H9 (cell line): ENCODE measurements around the gene SRSF4. TPM values are rescaled to one million over a fixed set of nuclear protein-coding genes. Genes with fewer than 3 reads are reported as not detected.

Source experiments
- DNase-seq: peaks from one replicate; pipeline ENCODE4 v3.0.0-alpha.2; 2017
- H2AFZ ChIP-seq: one replicate; pipeline ENCODE4 v1.6.1; 2013; ENCODE audit warnings: mild to moderate bottlenecking, low read length, control low read depth, moderate library complexity
- H2AK5ac ChIP-seq: 2 replicates; pipeline ENCODE4 v1.6.1; 2013; ENCODE audit warnings: low read length, control low read depth, mixed read lengths; ENCODE audit not compliant: insufficient read length
- H2BK120ac ChIP-seq: one replicate; pipeline ENCODE4 v1.6.1; 2013; ENCODE audit warnings: low read depth, mild to moderate bottlenecking, low read length, control low read depth, inconsistent platforms; ENCODE audit not compliant: poor library complexity, severe bottlenecking
- H2BK12ac ChIP-seq: 2 replicates; pipeline ENCODE4 v1.6.1; 2013; ENCODE audit warnings: low read length, control low read depth, mixed read lengths, low read depth; ENCODE audit not compliant: insufficient read length
- H2BK15ac ChIP-seq: 2 replicates; pipeline ENCODE4 v1.6.1; 2013; ENCODE audit warnings: low read depth, low read length, control low read depth
- H2BK20ac ChIP-seq: one replicate; pipeline ENCODE4 v1.6.1; 2013; ENCODE audit warnings: low read depth, mild to moderate bottlenecking, low read length, control low read depth, inconsistent platforms; ENCODE audit not compliant: poor library complexity, severe bottlenecking
- H2BK5ac ChIP-seq: 2 replicates; pipeline ENCODE4 v1.6.1; 2013; ENCODE audit warnings: low read length, control low read depth, mixed read lengths; ENCODE audit not compliant: insufficient read length
- H3K14ac ChIP-seq: 2 replicates; pipeline ENCODE4 v1.6.1; 2013; ENCODE audit warnings: low read length, control low read depth; ENCODE audit not compliant: insufficient read depth
- H3K18ac ChIP-seq: 2 replicates; pipeline ENCODE4 v1.6.1; 2013; ENCODE audit warnings: low read depth, mild to moderate bottlenecking, mixed read lengths, low read length, control low read depth; ENCODE audit not compliant: insufficient read length
- H3K23ac ChIP-seq: 2 replicates; pipeline ENCODE4 v1.6.1; 2013; ENCODE audit warnings: low read length, control low read depth, mixed read lengths, low read depth; ENCODE audit not compliant: insufficient read length
- H3K23me2 ChIP-seq: 2 replicates; pipeline ENCODE4 v1.6.1; 2013; ENCODE audit warnings: low read depth, mild to moderate bottlenecking, mixed read lengths, low read length, control low read depth; ENCODE audit not compliant: insufficient read length, poor library complexity, severe bottlenecking
- H3K27ac ChIP-seq: 2 replicates; pipeline ENCODE4 v1.5.1; 2013; ENCODE audit warnings: low read length, control low read depth, mixed read lengths, low read depth; ENCODE audit not compliant: insufficient read length
- H3K27me3 ChIP-seq: 2 replicates; pipeline ENCODE4 v1.6.1; 2013; ENCODE audit warnings: low read length, control low read depth, inconsistent platforms; ENCODE audit not compliant: insufficient read depth
- H3K4ac ChIP-seq: 2 replicates; pipeline ENCODE4 v1.6.1; 2013; ENCODE audit warnings: low read depth, mild to moderate bottlenecking, control low read depth, inconsistent platforms, low read length, moderate library complexity
- H3K4me1 ChIP-seq: 2 replicates; pipeline ENCODE4 v1.6.1; 2013; ENCODE audit warnings: low read length, control low read depth, inconsistent platforms; ENCODE audit not compliant: insufficient read depth
- H3K4me2 ChIP-seq: 2 replicates; pipeline ENCODE4 v1.6.1; 2013; ENCODE audit warnings: low read length, control low read depth, mixed read lengths; ENCODE audit not compliant: insufficient read length, insufficient read depth
- H3K56ac ChIP-seq: 2 replicates; pipeline ENCODE4 v1.6.1; 2013; ENCODE audit warnings: low read depth, mild to moderate bottlenecking, mixed read lengths, low read length, control low read depth; ENCODE audit not compliant: insufficient read length
- H3K79me1 ChIP-seq: 2 replicates; pipeline ENCODE4 v1.6.1; 2013; ENCODE audit warnings: low read depth, mild to moderate bottlenecking, moderate library complexity, low read length, control low read depth, inconsistent platforms; ENCODE audit not compliant: insufficient read depth, poor library complexity, severe bottlenecking
- H3K79me2 ChIP-seq: 2 replicates; pipeline ENCODE4 v1.6.1; 2013; ENCODE audit warnings: low read length, control low read depth, inconsistent platforms; ENCODE audit not compliant: insufficient read depth
- H3K9ac ChIP-seq: 2 replicates; pipeline ENCODE4 v1.6.1; 2013; ENCODE audit warnings: low read length, control low read depth, mixed read lengths; ENCODE audit not compliant: insufficient read length; ENCODE audit errors: extremely low read depth
- H3K9me3 ChIP-seq: one replicate; pipeline ENCODE4 v1.6.1; 2013; ENCODE audit warnings: low read depth, low read length, inconsistent platforms; ENCODE audit not compliant: control insufficient read depth
- H3T11ph ChIP-seq: one replicate; pipeline ENCODE4 v1.6.1; 2013; ENCODE audit warnings: mild to moderate bottlenecking, low read length, control low read depth, inconsistent platforms
- H4K20me1 ChIP-seq: one replicate; pipeline ENCODE4 v1.6.1; 2013; ENCODE audit not compliant: control insufficient read depth, insufficient read length, insufficient read depth
- H4K5ac ChIP-seq: 2 replicates; pipeline ENCODE4 v1.6.1; 2013; ENCODE audit warnings: low read depth, mild to moderate bottlenecking, mixed read lengths, low read length, control low read depth; ENCODE audit not compliant: insufficient read length
- H4K8ac ChIP-seq: replicated peaks from 2 replicates; pipeline ENCODE4 v1.6.1; 2013; ENCODE audit warnings: low read length, control low read depth, mixed read lengths, low read depth; ENCODE audit not compliant: insufficient read length
- H4K91ac ChIP-seq: 2 replicates; pipeline ENCODE4 v1.6.1; 2013; ENCODE audit warnings: low read depth, mild to moderate bottlenecking, moderate library complexity, mixed read lengths, low read length, control low read depth; ENCODE audit not compliant: insufficient read length
- H3K27ac Mint-ChIP-seq, 3 experiments: 2 replicates in 2 of 3; 3 replicates in 1 of 3; pipeline ENCODE4 v1.8.0; 2020 to 2021; ENCODE audit warnings: mixed read lengths in 3 of 3, mild to moderate bottlenecking in 1 of 3, moderate library complexity in 1 of 3
- H3K27me3 Mint-ChIP-seq: 2 replicates; pipeline ENCODE4 v1.8.0; 2021; ENCODE audit warnings: low read depth, mild to moderate bottlenecking, moderate library complexity, mixed read lengths
- H3K36me3 Mint-ChIP-seq, 3 experiments: 2 replicates in 2 of 3; 3 replicates in 1 of 3; pipeline ENCODE4 v1.8.0; 2020 to 2021; ENCODE audit warnings: low read depth in 3 of 3, mixed read lengths in 3 of 3; ENCODE audit not compliant: insufficient read depth in 1 of 3
- H3K4me1 Mint-ChIP-seq, 2 experiments: 2 replicates each; pipeline ENCODE4 v1.8.0; 2020; ENCODE audit warnings: mixed read lengths in 2 of 2
- H3K4me3 Mint-ChIP-seq, 2 experiments: 2 replicates in 1 of 2; 3 replicates in 1 of 2; pipeline ENCODE4 v1.8.0; 2020 to 2021; ENCODE audit warnings: mild to moderate bottlenecking in 2 of 2, mixed read lengths in 2 of 2, moderate library complexity in 1 of 2
- H3K9me3 Mint-ChIP-seq, 2 experiments: 2 replicates in 1 of 2; 3 replicates in 1 of 2; pipeline ENCODE4 v1.8.0; 2020; ENCODE audit warnings: mild to moderate bottlenecking in 2 of 2, mixed read lengths in 2 of 2, moderate library complexity in 1 of 2
- CTCF ChIP-seq: fragments of 200-600 bp; sonication (generic); conservative IDR thresholded peaks from 3 replicates; pipeline ENCODE4 v1.8.0; 2021; ENCODE audit warnings: antibody characterized with exemption, mild to moderate bottlenecking
- WGBS: extraction: QIAGEN DNeasy Blood & Tissue Kit; methylation state at CpG from one replicate; pipeline ENCODE4 v1.1.7; 2013; ENCODE audit warnings: missing lambda C conversion rate, low lambda C conversion rate, mixed read lengths; ENCODE audit not compliant: insufficient read length; ENCODE audit errors: extremely low coverage; 5-methylcytosine and 5-hydroxymethylcytosine counted together
- total RNA-seq: library from RNA; stranded (reverse); gene quantifications from 2 replicates; pipeline ENCODE4 v1.2.1, GENCODE V29; 2021

Gene SRSF4
- total RNA-seq, 1 experiment from 2014 or later, result 90.6 TPM

GRCh38 chr1:29230204-29230552 lies 48.5 kb upstream of the SRSF4 start:
- no peaks in the 10 kb centered on the region; the same call in 1 of the 2 replicates for H3K27me3 ChIP-seq
- H3K79me2 ChIP-seq, result no peaks in the 10 kb centered on the region
- peak overlapping the region; percentile 68 for H3K4me2 ChIP-seq
- H3K9me3 ChIP-seq, result no peaks in the 10 kb centered on the region
- no peak overlapping the region for H2AFZ ChIP-seq
- no peak overlapping the region for H3K27ac ChIP-seq
- no peak overlapping the region for H2BK12ac ChIP-seq
- H3K27me3 Mint-ChIP-seq, result peaks cover 21% of the 10 kb centered on the region
- H3K4ac ChIP-seq, result no peak overlapping the region
- H2BK120ac ChIP-seq, result no peak overlapping the region
- no peaks in the 10 kb centered on the region; a peak in 1 of 5 replicates for H3K9me3 Mint-ChIP-seq
- H4K91ac ChIP-seq, result no peak overlapping the region
- WGBS, result no CpG with 5 or more reads among the region's 4 CpGs
- H3K4me3 Mint-ChIP-seq, result peak overlapping the region; percentile 92 to 96
- H3K18ac ChIP-seq, result no peak overlapping the region
- H2BK15ac ChIP-seq, result no peak overlapping the region
- peaks cover 14 to 25% of the 10 kb centered on the region in 2 experiments for H3K4me1 Mint-ChIP-seq
- H3K9ac ChIP-seq, result peak overlapping the region; percentile 10
- H4K20me1 ChIP-seq, result no peaks in the 10 kb centered on the region
- H3K14ac ChIP-seq, result no peak overlapping the region
- no peaks in the 10 kb centered on the region for H3K23me2 ChIP-seq
- no peaks in the 10 kb centered on the region for H3K79me1 ChIP-seq
- H2BK5ac ChIP-seq, result no peak overlapping the region
- TF ChIP-seq CTCF, result no peak
- peak overlapping the region; percentile 74 to 97 (median 88); a peak in 6 of 7 replicates for H3K27ac Mint-ChIP-seq
- H4K8ac ChIP-seq, result no peak overlapping the region
- no peak overlapping the region for H2BK20ac ChIP-seq
- H2AK5ac ChIP-seq, result no peak overlapping the region
- H3K23ac ChIP-seq, result no peak overlapping the region
- no peak for DNase-seq
- no peak overlapping the region for H3K56ac ChIP-seq
- H3K36me3 Mint-ChIP-seq, result no peaks in the 10 kb centered on the region
- H4K5ac ChIP-seq, result no peak overlapping the region
- H3T11ph ChIP-seq, result no peak overlapping the region
- H3K4me1 ChIP-seq, result peaks cover 5% of the 10 kb centered on the region; the same call in 1 of the 2 replicates
